HepG2 (cell line): ENCODE results near the gene TMEM98. TPM values are rescaled to one million over a fixed set of nuclear protein-coding genes. Genes with fewer than 3 reads are reported as not detected.

ENCODE experiments used
- ATAC-seq: fragments of 200-7000 bp; cut with Tn5 transposase; 3 replicates; pipeline ENCODE4 v1.9.1; 2020; ENCODE audit warnings: mild to moderate bottlenecking, moderate library complexity
- BruUV-seq: library from RNA; stranded (reverse); fragments of 400-500 nt; replicated peaks from 2 replicates; lab custom pipeline; 2021; lab: Mats Ljungman, UMichigan
- CTCF ChIA-PET: fragments of 300-600 bp; formaldehyde crosslinking; extraction: SDS; loops from one replicate; lab custom pipeline; 2021; ENCODE audit warnings: low total read pairs, inconsistent platforms, low intra/inter-chr PET ratio; lab: Yijun Ruan, JAX
- POLR2A ChIA-PET: fragments of 350-600 bp; sonication (Branson Sonifier 250); formaldehyde crosslinking; loops from one replicate; lab custom pipeline; 2020; ENCODE audit warnings: antibody characterized with exemption, inconsistent platforms; lab: Yijun Ruan, JAX
- DNase-seq: peaks from one replicate; pipeline ENCODE4 v3.0.0-alpha.2; 2015; ENCODE audit warnings: low spot score
- FAIRE-seq: peaks from 3 replicates; lab custom pipeline; 2011; peaks lifted over from hg19 to GRCh38; lab: Jason Lieb, UNC
- H2AFZ ChIP-seq: one replicate; pipeline ENCODE4 v1.6.1; 2011; ENCODE audit warnings: low read length, inconsistent platforms
- H3K27ac ChIP-seq: fragments of 300-600 bp; 3 replicates; pipeline ENCODE4 v1.8.0; 2011; ENCODE audit warnings: mixed run types, mild to moderate bottlenecking, mixed read lengths, low read length, inconsistent platforms; ENCODE audit not compliant: insufficient read depth; ENCODE audit errors: extremely low read length
- H3K27me3 ChIP-seq, 2 experiments: fragments of 200-600 bp in 1 of 2; 2 replicates in 1 of 2; 3 replicates in 1 of 2; pipeline versions ENCODE4 v1.6.0 to v1.8.0; 2011; ENCODE audit warnings: low read length in 2 of 2, mild to moderate bottlenecking in 2 of 2, moderate library complexity in 2 of 2, inconsistent platforms in 1 of 2; ENCODE audit not compliant: insufficient read depth in 2 of 2, control insufficient read depth in 1 of 2
- H3K36me3 ChIP-seq, 2 experiments: fragments of 200-600 bp in 1 of 2; replicated peaks in 1 of 2; 2 replicates in 1 of 2; 3 replicates in 1 of 2; pipeline versions ENCODE4 v1.5.1 to v1.8.0; 2011; ENCODE audit warnings: low read length in 2 of 2, inconsistent platforms in 1 of 2; ENCODE audit not compliant: insufficient read depth in 2 of 2, control insufficient read depth in 1 of 2
- H3K4me1 ChIP-seq: 2 replicates; pipeline ENCODE4 v1.5.1; 2012; ENCODE audit warnings: low read length, inconsistent platforms; ENCODE audit not compliant: insufficient read depth
- H3K4me2 ChIP-seq: 2 replicates; pipeline ENCODE4 v1.6.0; 2011; ENCODE audit warnings: low read depth, low read length, inconsistent platforms
- H3K4me3 ChIP-seq, 3 experiments: fragments of 200-600 bp in 1 of 3; sonication (generic), shearing (Covaris generic) in 1 of 3; replicated peaks in 1 of 3; 2 replicates each; pipeline ENCODE4 v1.5.1; 2011 to 2016; ENCODE audit warnings: low read length in 3 of 3, inconsistent platforms in 2 of 3, low read depth in 2 of 3, mild to moderate bottlenecking in 2 of 3, control low read depth in 1 of 3, mixed read lengths in 1 of 3; ENCODE audit not compliant: insufficient read depth in 1 of 3
- H3K79me2 ChIP-seq: one replicate; pipeline ENCODE4 v1.6.1; 2011; ENCODE audit warnings: low read length, inconsistent platforms; ENCODE audit not compliant: insufficient read depth
- H3K9ac ChIP-seq: 2 replicates; pipeline ENCODE4 v1.6.0; 2011; ENCODE audit warnings: mild to moderate bottlenecking, low read depth, low read length, inconsistent platforms; ENCODE audit not compliant: insufficient read depth
- H3K9me3 ChIP-seq: 2 replicates; pipeline ENCODE4 v1.5.1; 2012; ENCODE audit warnings: mild to moderate bottlenecking, low read length
- H4K20me1 ChIP-seq: 2 replicates; pipeline ENCODE4 v1.6.0; 2011; ENCODE audit warnings: inconsistent platforms, mild to moderate bottlenecking, low read length, moderate library complexity; ENCODE audit not compliant: insufficient read depth
- MED13 ChIP-seq: sonication (generic); formaldehyde crosslinking; IDR thresholded peaks from 2 replicates; pipeline ENCODE4 v1.5.0; 2020; ENCODE audit warnings: missing genetic modification reagents
- RORA ChIP-seq: sonication (generic); formaldehyde crosslinking; IDR thresholded peaks from 2 replicates; pipeline ENCODE4 v1.5.0; 2020; ENCODE audit warnings: mild to moderate bottlenecking, missing genetic modification reagents, moderate library complexity
- SMYD3 ChIP-seq: sonication (generic); formaldehyde crosslinking; IDR thresholded peaks from 2 replicates; pipeline ENCODE4 v1.8.1; 2023; ENCODE audit warnings: mild to moderate bottlenecking, missing genetic modification reagents
- ZBTB40 ChIP-seq, 2 experiments: fragments of 450-650 bp in 1 of 2; sonication (generic) in 1 of 2; formaldehyde crosslinking in 1 of 2; IDR thresholded peaks; 2 replicates each; pipeline versions ENCODE4 v1.6.1 to v1.8.0; 2016 to 2022; ENCODE audit warnings: antibody characterized with exemption in 1 of 2, mild to moderate bottlenecking in 1 of 2, missing genetic modification reagents in 1 of 2
- ZBTB42 ChIP-seq: sonication (generic); formaldehyde crosslinking; IDR thresholded peaks from 2 replicates; pipeline ENCODE4 v1.5.0; 2020; ENCODE audit warnings: mild to moderate bottlenecking, missing genetic modification reagents
- ZNF362 ChIP-seq: sonication (generic); formaldehyde crosslinking; IDR thresholded peaks from 2 replicates; pipeline ENCODE4 v1.4.0; 2020; ENCODE audit warnings: missing genetic modification reagents, mild to moderate bottlenecking, borderline replicate concordance
- ZNF414 ChIP-seq: sonication (generic); formaldehyde crosslinking; IDR thresholded peaks from 2 replicates; pipeline ENCODE4 v1.5.0; 2020; ENCODE audit warnings: missing genetic modification reagents
- ZNF547 ChIP-seq: sonication (generic); formaldehyde crosslinking; IDR thresholded peaks from 2 replicates; pipeline ENCODE4 v1.5.1; 2020; ENCODE audit warnings: mild to moderate bottlenecking, missing genetic modification reagents
- WGBS: methylation state at CpG from one replicate; pipeline ENCODE4 v1.1.6; 2017; ENCODE audit warnings: low lambda C conversion rate; 5-methylcytosine and 5-hydroxymethylcytosine counted together
- in situ Hi-C: cut with HindIII; loops from 2 replicates; pipeline ENCODE4 v1.10.0; 2017; ENCODE audit warnings: low pct_unique_long_range_greater_than_20kb; ENCODE audit not compliant: extremely low pct_ligation_motif_present
- intact Hi-C: fragments of 100-400 bp; cut with micrococcal nuclease; formaldehyde crosslinking; loops from one replicate; pipeline ENCODE4 v1.10.0; 2022; ENCODE audit not compliant: unreplicated experiment
- polyA plus RNA-seq, 8 experiments: library from polyadenylated mRNA; depleted of rRNA in 3 of 8; stranded (reverse) in 7 of 8; unstranded in 1 of 8; fragments of >200 nt; fragmentation: Illumina TruSeq in 4 of 8; extraction: Trizol in 4 of 8; gene quantifications; 2 replicates each; pipeline versions ENCODE4 v1.2.1 to v1.2.3, GENCODE V29; 2011 to 2016; ENCODE audit warnings: low read depth in 4 of 8, missing spikeins in 1 of 8, mixed read lengths in 1 of 8; ENCODE audit not compliant: insufficient read depth in 1 of 8
- total RNA-seq, 5 experiments: library from RNA; depleted of rRNA; stranded (reverse); fragments of >200 nt; fragmentation: Illumina TruSeq; extraction: Trizol; gene quantifications; 2 replicates each; pipeline ENCODE4 v1.2.3, GENCODE V29; 2016; ENCODE audit warnings: low read depth in 1 of 5

Gene TMEM98
- total and polyA plus RNA-seq, 2 of the 13 experiments (the other 11 are each of a cell fraction or from before 2014, with no cell fraction given): 103 to 175 TPM

- no peak for TF ChIP-seq SMYD3
- no peak for TF ChIP-seq RORA
Observed at GRCh38 chr17:32927201-32927723, 691 bp upstream of the TMEM98 start (continued).

- Histone ChIP-seq H4K20me1 (no peaks in the 10 kb centered on the region), H3K9me3 (no peaks in the 10 kb centered on the region), H3K9ac (peak overlapping the region; percentile 81), H2AFZ (peak overlapping the region; percentile 43), H3K4me2 (peak overlapping the region; percentile 98), H3K4me1 (peaks cover 59% of the 10 kb centered on the region), H3K79me2 (peaks cover 12% of the 10 kb centered on the region), H3K4me3 (peak overlapping the region; percentile 69 to 88 (median 82)), H3K36me3 (peaks cover under 1 to 17% of the 10 kb centered on the region in 2 experiments; a peak in 4 of 5 replicates), H3K27me3 (no peaks in the 10 kb centered on the region; a peak in 1 of 5 replicates), H3K27ac (peak overlapping the region; percentile 67)
- FAIRE-seq: no peak
- BruUV-seq: TSS peak; percentile 87
- POLR2A ChIA-PET: interaction anchor here (0.8 to 1.6 kb wide), 3 partner anchors 8 to 21 kb away, joined by 3 to 4 read pairs (median 4); no protein-coding TSS in a partner anchor
- DNase-seq: no peak
- WGBS: 43% methylated on average over 19 of the region's 19 CpGs
- in situ Hi-C loops (no loop called here), intact Hi-C loops (no loop called here)
- CTCF ChIA-PET: no interaction called here
- no peak for ATAC-seq
- TF ChIP-seq ZBTB42 (CRISPR knock-in tag) (no peak), ZNF547 (CRISPR knock-in tag) (no peak), ZBTB40 (IDR thresholded peaks at IDR 0.05) (peak; percentile 38), ZBTB40 (CRISPR knock-in tag; IDR thresholded peaks at IDR 0.05) (no peak), MED13 (no peak), ZNF362 (CRISPR knock-in tag) (no peak), ZNF414 (CRISPR knock-in tag) (no peak)
Observed at GRCh38 chr17:32928586-32929535, 908 bp downstream of the TMEM98 start.
